Measurements from ENCODE around the gene ZNF28.
"Not testable (repeated sequence)": the region's sequence is repeated elsewhere in the genome, so short reads cannot be mapped to it uniquely, and the experiment has no call there.

ZNF28 gene

GRCh38 chr19:52821204-52821960 lies at the start of gene ZNF28:
Gene ZNF28 (minus strand): TSS chr19:52821633. CDS start chr19:52817958, 3,675 bp downstream.
- DNase-seq (ENCODE audit: low spot score): peak; percentile 42

- not testable (repeated sequence) for DNase-seq (ENCODE audit: low spot score)
These were observed 46.6 kb upstream of the ZNF28 start for GRCh38 chr19:52868031-52868430.

GRCh38 chr19:52857378-52858191 lies 36.2 kb upstream of the ZNF28 start, which contains the start of gene ZNF468:
Gene ZNF468 (minus strand): TSS chr19:52857619. CDS start chr19:52854272, 3,347 bp downstream.
- DNase-seq (ENCODE audit: low spot score): peak; percentile 32

- peak; percentile 6 for DNase-seq (ENCODE audit: low spot score)
These were observed 35.3 kb upstream of the ZNF28 start for GRCh38 chr19:52856540-52857377.

- not testable (repeated sequence) for DNase-seq (ENCODE audit: low spot score)
These were observed 25.9 kb upstream of the ZNF28 start for GRCh38 chr19:52847352-52847751.

- not testable (repeated sequence) for DNase-seq (ENCODE audit: low spot score)
These were observed 19.5 kb upstream of the ZNF28 start for GRCh38 chr19:52840825-52841465.

GRCh38 chr19:52834289-52834688 lies 12.9 kb upstream of the ZNF28 start:
- DNase-seq (ENCODE audit: low spot score): not testable (repeated sequence)

GRCh38 chr19:52833541-52833940 lies 12.1 kb upstream of the ZNF28 start:
- DNase-seq (ENCODE audit: low spot score): not testable (repeated sequence)

- DNase-seq (ENCODE audit: low spot score): not testable (repeated sequence)
These were observed 8.4 kb upstream of the ZNF28 start for GRCh38 chr19:52829866-52830265.

- no peak for DNase-seq (ENCODE audit: low spot score)
These were observed 4.3 kb upstream of the ZNF28 start for GRCh38 chr19:52825765-52826164.

- DNase-seq (ENCODE audit: low spot score): no peak
These were observed 2.2 kb upstream of the ZNF28 start for GRCh38 chr19:52823676-52824075.

- DNase-seq (ENCODE audit: low spot score): not testable (repeated sequence)
These were observed 795 bp downstream of the ZNF28 start for GRCh38 chr19:52820472-52821203.

GRCh38 chr19:52809801-52810200 lies 11.6 kb downstream of the ZNF28 start:
- DNase-seq (ENCODE audit: low spot score): no peak

- DNase-seq (ENCODE audit: low spot score): not testable (repeated sequence)
These were observed 21.3 kb downstream of the ZNF28 start for GRCh38 chr19:52799950-52800640.

GRCh38 chr19:52789440-52789839 lies 32.0 kb downstream of the ZNF28 start:
- DNase-seq (ENCODE audit: low spot score): no peak

GRCh38 chr19:52786464-52787354 lies 34.7 kb downstream of the ZNF28 start, which contains the start of gene ZNF600:
Gene ZNF600 (minus strand): TSS chr19:52786791. CDS start chr19:52778888, 7,903 bp downstream.
- peak; percentile 87 for DNase-seq (ENCODE audit: low spot score)

- peak; percentile 19 for DNase-seq (ENCODE audit: low spot score)
These were observed 35.4 kb downstream of the ZNF28 start for GRCh38 chr19:52786078-52786463.

GRCh38 chr19:52785506-52785905 lies 35.9 kb downstream of the ZNF28 start:
- no peak for DNase-seq (ENCODE audit: low spot score)

- DNase-seq (ENCODE audit: low spot score): not testable (repeated sequence)
These were observed 38.6 kb downstream of the ZNF28 start for GRCh38 chr19:52782864-52783263.

Measured in GM03348 (cell line).